ENCODE data around the gene STX2.

DNA sequence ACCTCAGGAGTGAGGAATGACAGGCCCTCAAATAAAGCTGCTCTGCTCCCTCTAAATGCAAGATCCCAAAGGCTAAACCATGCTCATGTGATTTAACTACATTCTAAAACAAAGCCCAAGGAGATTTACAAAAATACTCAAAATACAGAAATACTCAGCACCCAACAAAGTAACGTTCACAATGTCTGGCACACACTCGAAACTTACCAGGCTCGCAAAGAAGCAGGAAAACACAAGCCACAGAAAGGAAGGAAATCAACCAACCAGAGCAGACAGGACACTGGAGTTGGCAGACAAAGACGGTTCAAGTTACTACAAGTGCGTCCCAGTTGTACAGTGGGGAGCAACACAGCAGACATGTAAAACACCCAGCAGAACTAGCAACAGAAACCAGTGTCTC lies 33.4 kb downstream of the STX2 start:
- TF ChIP-seq CTCF (conservative IDR thresholded peaks at IDR 0.05; ENCODE audit: low read length) (no peak), EZH2phosphoT487 (IDR thresholded peaks at IDR 0.05; ENCODE audit: borderline replicate concordance) (no peak)

Data from Loucy (cell line).